Stimulated activated CD4-positive, alpha-beta T cell treated with anti-CD3 and anti-CD28 coated beads, Interleukin-1b, Interleukin-23, amount 100 ng/mL, for 48 hours (primary cell): ENCODE measurements around the gene LCN12.

Source experiments
- DNase-seq: peaks from one replicate; pipeline ENCODE4 v3.0.0-alpha.2; 2020

Gene LCN12

GRCh38 chr9:136927343-136928271 is 24.5 kb upstream of the LCN12 start:
- no peak for DNase-seq

GRCh38 chr9:136928591-136928990 is 23.5 kb upstream of the LCN12 start:
- no peak for DNase-seq

- DNase-seq, result no peak
Observed at GRCh38 chr9:136930014-136930413, 22.1 kb upstream of the LCN12 start.

- DNase-seq, result no peak
Observed at GRCh38 chr9:136931611-136932130, 20.4 kb upstream of the LCN12 start.

- no peak for DNase-seq
Observed at GRCh38 chr9:136934277-136934676, 17.8 kb upstream of the LCN12 start.

- DNase-seq, result no peak
Observed at GRCh38 chr9:136935651-136936050, 16.4 kb upstream of the LCN12 start.

GRCh38 chr9:136936645-136937170 is 15.4 kb upstream of the LCN12 start:
- no peak for DNase-seq

- DNase-seq, result no peak
Observed at GRCh38 chr9:136937186-136938001, 14.7 kb upstream of the LCN12 start.

GRCh38 chr9:136939431-136939995 is 12.6 kb upstream of the LCN12 start:
- no peak for DNase-seq

GRCh38 chr9:136939996-136940525 is 12.0 kb upstream of the LCN12 start:
- no peak for DNase-seq

GRCh38 chr9:136940526-136941230 is 11.4 kb upstream of the LCN12 start:
- no peak for DNase-seq

GRCh38 chr9:136941231-136942111 is 10.6 kb upstream of the LCN12 start:
- DNase-seq, result no peak

- no peak for DNase-seq
Observed at GRCh38 chr9:136942112-136942880, 9.8 kb upstream of the LCN12 start.

GRCh38 chr9:136942881-136943230 is 9.2 kb upstream of the LCN12 start:
- DNase-seq, result no peak

- peak; percentile 37 for DNase-seq
Observed at GRCh38 chr9:136943291-136944211, 8.5 kb upstream of the LCN12 start.

- DNase-seq, result no peak
Observed at GRCh38 chr9:136944212-136944518, 7.9 kb upstream of the LCN12 start.

GRCh38 chr9:136944519-136945332 is 7.3 kb upstream of the LCN12 start, which contains the start of the genes C8G and FBXW5:
TSS of gene C8G (plus strand) at chr9:136945243. CDS start at chr9:136945321, 78 bp downstream.
TSS of gene FBXW5 (minus strand) at chr9:136944738. CDS start at chr9:136944083, 655 bp downstream.
- peak; percentile 93 for DNase-seq
